ENCODE measurements around the gene AGK. TPM values are rescaled to one million over a fixed set of nuclear protein-coding genes. Genes with fewer than 3 reads are reported as not detected.

Gene AGK
- polyA plus RNA-seq, 1 donor = 16.9 TPM

Other genes starting within 250 kb of the AGK start
- 7.8 TPM for gene DENND11, start 150.8 kb downstream of the AGK start, polyA plus RNA-seq (ENCODE audit: insufficient read length)
- gene WEE2, start 156.9 kb downstream of the AGK start, polyA plus RNA-seq (ENCODE audit: insufficient read length) = 0.22 TPM
- gene SSBP1, start 186.9 kb downstream of the AGK start, polyA plus RNA-seq (ENCODE audit: insufficient read length) = 82.9 TPM
- gene TAS2R3, start 212.7 kb downstream of the AGK start, polyA plus RNA-seq (ENCODE audit: insufficient read length) = 0.66 TPM
- 1.6 TPM for gene TAS2R4, start 225.3 kb downstream of the AGK start, polyA plus RNA-seq (ENCODE audit: insufficient read length)
- 2.5 TPM for gene TAS2R5, start 238.8 kb downstream of the AGK start, polyA plus RNA-seq (ENCODE audit: insufficient read length)